HG02759 (cell line): Measurements from ENCODE around the gene PERP.

ENCODE experiments used
- ATAC-seq: cut with Tn5 transposase; IDR thresholded peaks from one replicate; pipeline ENCODE4 v1.9.1; 2021; ENCODE audit warnings: mild to moderate bottlenecking, moderate library complexity; ENCODE audit not compliant: unreplicated experiment

The PERP gene

GRCh38 chr6:138063726-138064125, 43.5 kb downstream of the PERP start:
- no peak for ATAC-seq

GRCh38 chr6:138054982-138055381, 52.2 kb downstream of the PERP start:
- no peak for ATAC-seq

- ATAC-seq: no peak
Measured at GRCh38 chr6:138052783-138053182, 54.4 kb downstream of the PERP start.

GRCh38 chr6:138044972-138045371, 62.2 kb downstream of the PERP start:
- ATAC-seq: no peak

- no peak for ATAC-seq
Measured at GRCh38 chr6:138044458-138044857, 62.8 kb downstream of the PERP start.
